ENCODE measurements around the gene FADS6.
"Not testable (repeated sequence)": the region's sequence is repeated elsewhere in the genome, so short reads cannot be mapped to it uniquely, and the experiment has no call there.

The FADS6 gene

GRCh38 chr17:74883241-74883745 lies 10.1 kb downstream of the FADS6 start:
- DNase-seq: no peak

GRCh38 chr17:74882517-74883240 lies 10.8 kb downstream of the FADS6 start:
- DNase-seq: no peak

- no peak for DNase-seq
Observed at GRCh38 chr17:74881073-74881472, 12.4 kb downstream of the FADS6 start.

GRCh38 chr17:74879308-74879707 lies 14.1 kb downstream of the FADS6 start:
- no peak for DNase-seq

GRCh38 chr17:74878658-74879057 lies 14.8 kb downstream of the FADS6 start:
- DNase-seq: no peak

GRCh38 chr17:74877592-74878548 lies 15.6 kb downstream of the FADS6 start:
- DNase-seq: no peak

GRCh38 chr17:74875977-74876593 lies 17.3 kb downstream of the FADS6 start:
- no peak for DNase-seq

GRCh38 chr17:74875155-74875976 lies 18.1 kb downstream of the FADS6 start:
- no peak for DNase-seq

- DNase-seq: no peak
Observed at GRCh38 chr17:74874615-74875037, 18.8 kb downstream of the FADS6 start.

- DNase-seq: no peak
Observed at GRCh38 chr17:74873874-74874614, 19.4 kb downstream of the FADS6 start.

GRCh38 chr17:74873037-74873873 lies 20.2 kb downstream of the FADS6 start:
- DNase-seq: peak; percentile 98 to 100

GRCh38 chr17:74872313-74873036 lies 21.0 kb downstream of the FADS6 start, which contains the start of gene FDXR:
Gene FDXR (minus strand): TSS chr17:74872994. CDS start chr17:74872944, 50 bp downstream.
- DNase-seq: no peak

- no peak for DNase-seq
Observed at GRCh38 chr17:74871356-74872076, 21.9 kb downstream of the FADS6 start.

GRCh38 chr17:74870512-74870911 lies 22.9 kb downstream of the FADS6 start:
- DNase-seq: no peak

- DNase-seq: not testable (repeated sequence)
Observed at GRCh38 chr17:74870028-74870427, 23.4 kb downstream of the FADS6 start.

GRCh38 chr17:74868908-74869255 lies 24.6 kb downstream of the FADS6 start:
- DNase-seq: no peak

GRCh38 chr17:74868251-74868907 lies 25.1 kb downstream of the FADS6 start:
- DNase-seq: no peak

GRCh38 chr17:74866198-74866835 lies 27.1 kb downstream of the FADS6 start:
- no peak for DNase-seq

All from stimulated activated CD4-positive, alpha-beta T cell treated with anti-CD3 and anti-CD28 coated beads, Interleukin-2, amount 100 ng/mL, for 48 hours (primary cell).